AG04449 (cell line): Measurements from ENCODE around the gene ALG9.

Experiments used
- CTCF ChIA-PET: fragments of 350-600 bp; formaldehyde crosslinking; extraction: SDS; loops from one replicate; lab custom pipeline; 2021; ENCODE audit warnings: antibody characterized with exemption; lab: Yijun Ruan, JAX
- POLR2A ChIA-PET: fragments of 400-600, 350-600 bp; formaldehyde crosslinking; extraction: SDS; loops from one replicate; lab custom pipeline; 2020; ENCODE audit warnings: antibody characterized with exemption, inconsistent platforms; lab: Yijun Ruan, JAX
- DNase-seq: peaks from one replicate; pipeline ENCODE4 v3.0.0-alpha.2; 2010; ENCODE audit warnings: low read depth, low spot score
- H3K4me3 ChIP-seq: 2 replicates; pipeline ENCODE4 v1.5.1; 2011; ENCODE audit warnings: low read depth, mild to moderate bottlenecking, control low read depth, low read length
- CTCF ChIP-seq: IDR thresholded peaks from one replicate; pipeline ENCODE4 v1.5.1; 2011; ENCODE audit warnings: mild to moderate bottlenecking, moderate library complexity, low read length, control low read depth, inconsistent platforms; ENCODE audit not compliant: insufficient read depth; ENCODE audit errors: missing control alignments

Gene ALG9

GRCh38 chr11:111765984-111766833 lies 105.2 kb downstream of the ALG9 start, which contains the start of gene PPP2R1B:
Gene PPP2R1B (minus strand): TSS chr11:111766389. CDS start chr11:111766361, 28 bp downstream.
- ChIA-PET POLR2A (interaction anchor here (1.1 to 1.7 kb wide), 3 partner anchors 30 to 163 kb away, joined by 3 read pairs; no protein-coding TSS in a partner anchor), CTCF (interaction anchor here (0.8 to 13.3 kb wide), 14 partner anchors 10 to 202 kb away, joined by 3 to 137 read pairs (median 3); partner anchors contain the start of gene SIK2)
- no peak for DNase-seq
- H3K4me3 ChIP-seq: peak within 1 kb of the TSS; percentile 95
- TF ChIP-seq CTCF: no peak

DNA sequence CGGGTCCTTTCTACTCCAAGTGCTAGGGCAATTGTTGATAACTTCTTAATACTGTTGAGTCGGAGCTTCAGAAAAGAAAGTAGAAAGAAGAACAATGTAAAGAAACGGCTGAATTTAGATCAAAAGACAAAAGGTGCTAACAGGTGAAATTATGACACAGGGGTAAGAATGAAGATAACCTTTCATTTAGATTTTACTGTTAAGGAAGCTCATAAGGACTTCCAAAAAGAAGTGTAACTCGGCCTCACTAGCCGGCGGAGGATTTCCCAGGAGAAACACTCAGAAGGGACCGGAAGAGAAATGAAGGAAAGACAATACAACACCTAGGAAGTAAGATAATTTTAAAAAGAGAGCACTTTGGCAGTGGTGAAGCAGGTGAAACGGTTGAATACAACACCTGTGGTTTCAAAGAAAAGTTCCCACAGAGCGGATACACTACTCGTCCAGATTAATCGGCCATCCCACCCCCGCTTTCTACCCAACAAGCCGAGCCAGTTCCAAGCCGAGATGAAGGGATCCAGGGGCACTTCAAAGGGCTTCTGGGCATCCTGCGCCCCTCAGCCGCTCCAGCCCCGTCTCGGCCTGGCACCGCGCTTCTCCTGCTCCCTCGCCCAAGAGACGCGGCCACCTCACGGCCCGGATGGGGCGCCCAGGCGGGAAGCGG lies 105.9 kb downstream of the ALG9 start:
- TF ChIP-seq CTCF: no peak
- H3K4me3 ChIP-seq: peak overlapping the region; percentile 95
- ChIA-PET CTCF (interaction anchor here (0.7 to 13.3 kb wide), 11 partner anchors 9 to 319 kb away, joined by 3 to 137 read pairs (median 4); partner anchors contain the start of gene SIK2), POLR2A (interaction anchor here (1.7 kb wide), 1 partner anchor 162 kb away, joined by 3 read pairs; no protein-coding TSS in a partner anchor)
- no peak for DNase-seq

- CTCF ChIA-PET: interaction anchor here (0.8 to 13.3 kb wide), 8 partner anchors 8 to 318 kb away, joined by 3 to 137 read pairs (median 4); partner anchors contain the start of gene SIK2
- H3K4me3 ChIP-seq: peak overlapping the region; percentile 95
- DNase-seq: no peak
- TF ChIP-seq CTCF: no peak
- POLR2A ChIA-PET: interaction anchor here (0.7 to 1.7 kb wide), 2 partner anchors 109 to 162 kb away, joined by 3 to 4 read pairs; no protein-coding TSS in a partner anchor
Measured at GRCh38 chr11:111764621-111765020, 106.8 kb downstream of the ALG9 start.

GRCh38 chr11:111762981-111763643 lies 108.3 kb downstream of the ALG9 start:
- ChIA-PET POLR2A (interaction anchor here (0.7 to 1.0 kb wide), 3 partner anchors 9 to 66 kb away, joined by 3 read pairs; no protein-coding TSS in a partner anchor), CTCF (interaction anchor here (0.7 to 13.3 kb wide), 19 partner anchors 10 to 307 kb away, joined by 3 to 137 read pairs (median 4); partner anchors contain the start of gene SIK2)
- no peak for TF ChIP-seq CTCF
- H3K4me3 ChIP-seq: no peak overlapping the region
- no peak for DNase-seq

DNA sequence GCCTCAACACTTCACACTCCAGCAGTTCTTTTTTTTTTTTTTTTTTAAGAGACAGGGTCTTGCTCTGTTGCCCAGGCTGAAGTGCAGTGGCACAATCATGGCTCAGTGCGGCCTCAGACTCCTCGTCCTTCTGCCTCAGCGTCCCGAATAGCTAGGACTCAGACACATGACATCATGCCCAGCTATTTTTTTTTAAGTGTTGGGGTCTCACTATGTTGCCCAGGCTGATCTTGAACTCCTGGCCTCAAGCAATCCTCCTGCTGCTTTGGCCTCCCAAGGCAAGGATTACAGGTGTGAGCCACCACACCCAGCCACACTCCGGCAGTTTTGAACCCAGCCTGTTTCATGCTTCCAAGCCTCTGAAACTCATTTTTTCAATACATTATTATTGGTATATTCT lies 108.9 kb downstream of the ALG9 start:
- no peak for TF ChIP-seq CTCF
- POLR2A ChIA-PET: interaction anchor here (1.0 kb wide), 1 partner anchor 66 kb away, joined by 3 read pairs; no protein-coding TSS in a partner anchor
- no peak for DNase-seq
- no peak overlapping the region for H3K4me3 ChIP-seq
- CTCF ChIA-PET: interaction anchor here (0.7 to 13.3 kb wide), 13 partner anchors 9 to 307 kb away, joined by 3 to 137 read pairs (median 4); partner anchors contain the start of gene SIK2
